Omental fat pad (tissue), 4 donors: ENCODE measurements around the gene MEF2C. TPM values are rescaled to one million over a fixed set of nuclear protein-coding genes. Genes with fewer than 3 reads are reported as not detected.

Experiments used
- ATAC-seq: fragments of 150-250 bp; one replicate; pipeline ENCODE4 v1.9.1; 2016; ENCODE audit warnings: mild to moderate bottlenecking, moderate library complexity; ENCODE audit not compliant: low FRiP score
- DNase-seq: peaks from one replicate; pipeline ENCODE4 v3.0.0-alpha.2; 2019; ENCODE audit warnings: low spot score
- total RNA-seq, 4 donors: library from RNA; depleted of rRNA; stranded (reverse); fragments of >200 nt; gene quantifications; one replicate each; pipeline ENCODE4 v1.1.0, GENCODE V29; 2016
- TF ChIP-seq, protein P1 (sequence below), 3 donors: fragments of 450-650 bp; IDR thresholded peaks; one replicate each; pipeline ENCODE4 v1.5.1; 2016 to 2017; ENCODE audit warnings: antibody characterized with exemption in 3 of 3, mild to moderate bottlenecking in 3 of 3, moderate library complexity in 2 of 3

The MEF2C gene
- total RNA-seq, 4 donors from 2014 or later, result 25.4 to 97.7 (median 44.0) TPM

DNA sequence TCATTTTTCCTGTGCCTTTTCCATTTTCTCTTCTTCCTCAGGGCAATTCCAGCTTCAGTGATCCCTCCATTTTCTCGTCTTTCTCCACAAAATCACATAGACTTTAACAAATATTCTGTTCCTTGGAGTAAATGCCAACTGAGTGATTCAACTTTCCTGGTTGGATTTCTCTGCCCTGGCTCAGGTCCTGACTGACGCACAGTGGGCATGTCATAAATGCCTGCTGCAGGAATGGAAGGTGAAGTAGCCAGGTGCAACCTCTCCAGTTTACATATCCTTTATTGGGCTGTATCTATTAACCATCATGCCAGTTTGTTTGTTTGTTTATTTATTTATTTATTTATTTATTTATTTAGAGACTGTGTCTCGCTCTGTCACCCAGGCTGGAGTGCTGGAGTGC lies 95.1 kb downstream of the MEF2C start:
- TF ChIP-seq, protein P1, sequence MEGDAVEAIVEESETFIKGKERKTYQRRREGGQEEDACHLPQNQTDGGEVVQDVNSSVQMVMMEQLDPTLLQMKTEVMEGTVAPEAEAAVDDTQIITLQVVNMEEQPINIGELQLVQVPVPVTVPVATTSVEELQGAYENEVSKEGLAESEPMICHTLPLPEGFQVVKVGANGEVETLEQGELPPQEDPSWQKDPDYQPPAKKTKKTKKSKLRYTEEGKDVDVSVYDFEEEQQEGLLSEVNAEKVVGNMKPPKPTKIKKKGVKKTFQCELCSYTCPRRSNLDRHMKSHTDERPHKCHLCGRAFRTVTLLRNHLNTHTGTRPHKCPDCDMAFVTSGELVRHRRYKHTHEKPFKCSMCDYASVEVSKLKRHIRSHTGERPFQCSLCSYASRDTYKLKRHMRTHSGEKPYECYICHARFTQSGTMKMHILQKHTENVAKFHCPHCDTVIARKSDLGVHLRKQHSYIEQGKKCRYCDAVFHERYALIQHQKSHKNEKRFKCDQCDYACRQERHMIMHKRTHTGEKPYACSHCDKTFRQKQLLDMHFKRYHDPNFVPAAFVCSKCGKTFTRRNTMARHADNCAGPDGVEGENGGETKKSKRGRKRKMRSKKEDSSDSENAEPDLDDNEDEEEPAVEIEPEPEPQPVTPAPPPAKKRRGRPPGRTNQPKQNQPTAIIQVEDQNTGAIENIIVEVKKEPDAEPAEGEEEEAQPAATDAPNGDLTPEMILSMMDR (IDR thresholded peaks at IDR 0.05), result no peak
- ATAC-seq, result no peak
- no peak for DNase-seq

DNA sequence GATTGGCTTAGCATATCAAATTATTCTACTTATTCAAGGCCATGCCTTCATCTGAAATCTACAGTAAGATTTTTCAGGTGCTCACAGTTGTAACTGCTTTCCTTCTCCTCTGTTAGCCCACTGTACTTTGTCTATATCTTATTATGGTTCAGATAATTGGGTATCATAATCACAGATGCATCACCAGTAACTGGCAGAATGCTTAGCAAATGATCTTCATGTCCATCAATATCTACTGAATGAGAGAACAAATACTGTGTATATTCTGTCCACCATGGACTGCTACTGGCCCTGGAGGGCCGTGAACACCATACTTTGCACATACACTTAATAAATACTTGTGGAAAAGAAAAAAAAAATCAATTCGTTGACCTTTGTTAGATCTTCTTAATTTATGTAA lies 96.2 kb downstream of the MEF2C start:
- ATAC-seq, result no peak
- DNase-seq, result no peak
- TF ChIP-seq, protein P1 (IDR thresholded peaks at IDR 0.05), result no peak

DNA sequence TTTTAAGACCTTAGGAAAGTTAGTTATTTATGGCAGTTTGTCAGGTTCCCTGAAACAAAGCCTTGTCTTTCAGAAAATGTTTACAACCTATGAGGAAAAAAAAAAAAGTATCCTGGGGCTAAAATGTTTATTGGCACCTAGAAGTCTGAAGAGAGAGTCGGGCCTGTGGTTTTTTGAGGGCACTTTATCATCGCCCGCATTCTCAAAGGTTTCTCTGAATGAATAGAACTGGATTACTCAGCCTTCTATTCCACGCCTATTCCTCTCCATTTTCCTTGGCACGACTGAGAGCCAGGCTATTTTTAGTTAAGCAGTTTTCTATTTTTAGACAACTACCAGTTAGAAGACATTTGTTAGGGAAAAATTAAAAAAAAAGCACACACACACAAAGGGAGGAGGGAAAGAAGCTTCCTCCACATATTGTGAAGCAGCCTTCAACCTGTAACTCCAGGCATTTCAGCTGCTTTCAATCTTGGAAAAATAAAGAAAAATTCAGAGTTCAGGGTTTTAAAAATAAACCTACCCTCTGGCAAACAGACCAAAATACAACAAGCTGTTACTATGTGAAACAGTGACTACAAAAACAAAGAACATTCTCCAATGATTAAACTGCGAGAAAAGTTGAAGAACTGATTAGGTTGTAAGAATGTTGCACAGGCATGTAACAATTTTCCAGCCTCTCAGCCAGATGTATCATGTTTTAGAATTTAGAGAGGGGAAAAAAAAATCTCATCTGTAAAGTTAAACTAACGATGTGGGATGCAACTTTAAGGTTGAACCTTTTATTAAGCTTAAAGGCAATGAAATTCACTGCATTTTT lies 97.0 kb downstream of the MEF2C start:
- TF ChIP-seq, protein P1 (IDR thresholded peaks at IDR 0.05), result no peak
- ATAC-seq, result peak; percentile 92
- no peak for DNase-seq

DNA sequence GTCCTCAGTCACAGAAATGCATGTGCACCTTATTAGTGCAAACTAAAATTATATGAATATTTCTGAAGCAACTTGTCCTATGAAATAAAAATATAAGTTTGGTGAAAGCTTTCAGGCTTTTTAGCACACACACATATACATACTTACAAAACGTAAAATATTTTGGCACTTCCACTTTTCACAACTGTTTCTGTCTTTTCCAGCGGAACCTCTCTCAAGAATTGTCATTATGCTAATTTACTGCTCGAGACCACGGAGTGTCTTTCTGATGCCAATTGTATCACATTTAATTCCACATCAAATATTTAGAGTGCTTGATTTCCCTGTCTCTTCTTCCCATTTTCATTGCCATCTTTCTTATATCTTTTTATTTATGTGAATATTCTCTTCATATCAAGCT lies 100.4 kb downstream of the MEF2C start:
- ATAC-seq (no peak), DNase-seq (no peak)
- TF ChIP-seq, protein P1 (IDR thresholded peaks at IDR 0.05), result no peak

DNA sequence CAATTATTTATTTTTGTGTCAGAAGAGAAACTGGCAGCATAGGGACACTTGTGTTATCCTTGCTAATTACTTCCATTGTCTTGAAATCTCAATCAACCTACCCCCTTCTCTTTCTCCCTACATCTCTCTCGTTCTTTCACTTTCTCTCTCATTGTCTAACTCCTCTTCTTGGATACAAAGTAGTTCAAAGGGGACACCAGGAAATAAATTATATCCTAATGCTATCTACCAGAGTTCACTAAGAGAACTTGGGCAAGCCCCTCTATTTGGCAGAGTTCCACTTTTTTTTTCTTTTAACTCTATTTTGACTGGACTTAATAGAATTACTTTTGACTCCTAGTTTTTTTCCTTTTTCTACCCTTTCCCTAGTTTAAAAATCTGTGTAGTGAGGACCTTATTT lies 102.2 kb downstream of the MEF2C start:
- ATAC-seq (no peak), DNase-seq (no peak)
- TF ChIP-seq, protein P1 (IDR thresholded peaks at IDR 0.05), result no peak

DNA sequence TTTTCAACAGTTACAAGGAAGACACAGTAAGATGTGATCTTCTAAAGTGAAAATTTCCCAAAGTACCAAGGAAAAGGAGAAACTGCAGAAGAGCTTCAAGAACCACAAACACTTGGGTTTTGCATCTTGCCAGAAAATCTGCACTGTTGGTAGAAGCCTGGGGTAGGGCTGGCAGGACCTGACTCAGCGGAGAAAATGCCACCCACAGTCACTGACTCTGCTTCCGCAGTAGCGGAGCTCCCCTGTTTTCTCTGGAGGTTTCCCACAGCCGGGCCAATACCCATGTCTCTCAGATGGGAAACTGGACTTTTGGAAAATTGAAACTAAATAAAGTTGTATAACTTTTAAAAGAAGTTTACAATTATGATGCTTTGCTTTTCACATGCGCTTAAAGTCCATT lies 104.2 kb downstream of the MEF2C start:
- ATAC-seq (no peak), DNase-seq (no peak)
- TF ChIP-seq, protein P1 (IDR thresholded peaks at IDR 0.05), result no peak

DNA sequence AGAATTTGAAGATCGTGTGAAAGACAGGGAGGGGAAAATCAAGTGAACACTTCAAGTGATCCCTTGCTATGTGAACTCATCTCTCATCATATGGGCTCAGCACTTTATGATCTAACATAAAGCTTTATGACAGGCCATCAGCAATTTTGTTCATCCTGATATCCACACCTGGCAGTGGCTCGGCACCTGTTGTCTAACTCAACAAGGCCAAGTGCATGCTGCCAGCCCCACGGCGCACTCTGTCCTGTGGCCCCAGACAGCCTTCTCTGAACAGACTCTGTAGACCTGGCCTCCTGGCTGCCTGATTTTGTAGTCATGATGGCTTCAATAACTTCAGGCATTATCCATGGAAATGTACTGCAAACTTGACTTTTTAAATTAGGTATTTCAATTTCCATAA lies 106.3 kb downstream of the MEF2C start:
- ATAC-seq, result no peak
- TF ChIP-seq, protein P1 (IDR thresholded peaks at IDR 0.05), result no peak
- no peak for DNase-seq
